Lung (tissue), 12 donors: ENCODE results near the gene BLOC1S1. TPM values are rescaled to one million over a fixed set of nuclear protein-coding genes. Genes with fewer than 3 reads are reported as not detected.

Experiments used
- ATAC-seq: fragments of 200-7000 bp; cut with Tn5 transposase; one replicate; pipeline ENCODE4 v1.9.1; 2020; ENCODE audit warnings: moderate number of reproducible peaks; ENCODE audit not compliant: insufficient read depth, low FRiP score
- DNase-seq, 3 donors: peaks; one replicate each; pipeline ENCODE4 v3.0.0-alpha.2; 2013 to 2017
- H3K27ac ChIP-seq, 2 donors: one replicate each; pipeline ENCODE4 v1.5.1; 2013; ENCODE audit warnings: mild to moderate bottlenecking in 2 of 2, moderate library complexity in 2 of 2, control low read depth in 1 of 2, inconsistent platforms in 1 of 2, low read depth in 1 of 2, low read length in 1 of 2
- H3K27me3 ChIP-seq, 3 donors: one replicate each; pipeline ENCODE4 v1.5.1; 2013; ENCODE audit warnings: low read length in 2 of 3; ENCODE audit not compliant: control insufficient read depth in 3 of 3, insufficient read depth in 3 of 3
- H3K36me3 ChIP-seq, 4 donors: one replicate each; pipeline ENCODE4 v1.5.1; 2013; ENCODE audit warnings: low read length in 4 of 4, mild to moderate bottlenecking in 1 of 4, moderate library complexity in 1 of 4; ENCODE audit not compliant: control insufficient read depth in 4 of 4, insufficient read depth in 4 of 4
- H3K4me1 ChIP-seq, 5 donors: one replicate each; pipeline ENCODE4 v1.5.1; 2013; ENCODE audit warnings: low read length in 5 of 5, mild to moderate bottlenecking in 2 of 5, moderate library complexity in 1 of 5; ENCODE audit not compliant: control insufficient read depth in 5 of 5, insufficient read depth in 5 of 5
- H3K4me3 ChIP-seq: one replicate; pipeline ENCODE4 v1.5.1; 2013; ENCODE audit warnings: mild to moderate bottlenecking, control low read depth, moderate library complexity
- H3K9ac ChIP-seq, 2 donors: one replicate each; pipeline ENCODE4 v1.5.1; 2013; ENCODE audit warnings: low read length in 2 of 2, control low read depth in 1 of 2; ENCODE audit not compliant: insufficient read depth in 1 of 2
- H3K9me3 ChIP-seq, 4 donors: one replicate each; pipeline ENCODE4 v1.5.1; 2013; ENCODE audit warnings: low read length in 3 of 4, mild to moderate bottlenecking in 1 of 4, moderate library complexity in 1 of 4; ENCODE audit not compliant: control insufficient read depth in 4 of 4, insufficient read depth in 3 of 4
- WGBS, 2 donors: extraction: QIAGEN DNeasy Blood & Tissue Kit; methylation state at CpG; one replicate each; pipeline ENCODE4 v1.1.7; 2013; 5-methylcytosine and 5-hydroxymethylcytosine counted together
- polyA plus RNA-seq, 2 donors: library from polyadenylated mRNA; stranded (reverse); fragments of 200-250 nt; gene quantifications; one replicate each; pipeline ENCODE4 v1.2.1, GENCODE V29; 2013
- total RNA-seq, 2 donors: library from RNA; depleted of rRNA in 1 of 2; stranded (reverse); fragments of >200 nt in 1 of 2; gene quantifications; one replicate each; pipeline ENCODE4 v1.2.1, GENCODE V29; 2014 to 2021
- TF ChIP-seq, protein P1 (sequence below): IDR thresholded peaks from 2 replicates; pipeline ENCODE4 v1.5.1; 2012; ENCODE audit warnings: mild to moderate bottlenecking; ENCODE audit errors: control extremely low read depth, extremely low read depth
- donor health status: control.
- donor health status: control.
- donor health status: Bipolar disorder and iron deficiency.
- donor health status: healthy.
- donor health status: DM: yes; HTN: yes; CAD: no.

BLOC1S1 gene
- total and polyA plus RNA-seq, 4 donors: 53.9 to 374 (median 242) TPM

DNA sequence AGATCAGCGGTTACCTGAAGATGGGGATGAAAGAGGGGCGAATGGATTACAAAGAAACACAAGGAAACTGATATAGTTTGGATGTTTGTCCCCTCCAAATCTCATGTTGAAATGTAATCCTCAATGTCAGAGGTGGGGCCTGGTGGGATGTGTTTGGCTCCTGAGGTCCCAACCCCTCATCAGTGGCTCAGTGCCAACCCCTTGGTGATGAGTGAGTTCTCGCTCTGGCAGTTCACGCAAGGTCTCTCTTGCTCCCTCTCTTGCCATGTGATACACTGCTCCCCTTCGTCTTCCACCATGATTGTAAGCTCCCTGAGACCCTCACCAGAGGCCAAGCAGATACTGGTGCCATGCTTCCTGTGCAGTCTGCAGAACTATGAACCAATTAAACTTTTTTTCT, 36.2 kb upstream of the BLOC1S1 start:
- WGBS, 2 donors: 92% methylated on average over 5 of the region's 5 CpGs
- Histone ChIP-seq H3K9ac (no peak overlapping the region), H3K9me3 (no peaks in the 10 kb centered on the region), H3K4me3 (no peak overlapping the region), H3K27me3 (peaks cover 0 to 4% (median 0%) of the 10 kb centered on the region in 3 donors), H3K4me1 (peaks cover 0 to 5% (median 0%) of the 10 kb centered on the region in 5 donors), H3K27ac (no peak overlapping the region), H3K36me3 (no peaks in the 10 kb centered on the region)
- DNase-seq (no peak), ATAC-seq (no peak)
- TF ChIP-seq, protein P1, sequence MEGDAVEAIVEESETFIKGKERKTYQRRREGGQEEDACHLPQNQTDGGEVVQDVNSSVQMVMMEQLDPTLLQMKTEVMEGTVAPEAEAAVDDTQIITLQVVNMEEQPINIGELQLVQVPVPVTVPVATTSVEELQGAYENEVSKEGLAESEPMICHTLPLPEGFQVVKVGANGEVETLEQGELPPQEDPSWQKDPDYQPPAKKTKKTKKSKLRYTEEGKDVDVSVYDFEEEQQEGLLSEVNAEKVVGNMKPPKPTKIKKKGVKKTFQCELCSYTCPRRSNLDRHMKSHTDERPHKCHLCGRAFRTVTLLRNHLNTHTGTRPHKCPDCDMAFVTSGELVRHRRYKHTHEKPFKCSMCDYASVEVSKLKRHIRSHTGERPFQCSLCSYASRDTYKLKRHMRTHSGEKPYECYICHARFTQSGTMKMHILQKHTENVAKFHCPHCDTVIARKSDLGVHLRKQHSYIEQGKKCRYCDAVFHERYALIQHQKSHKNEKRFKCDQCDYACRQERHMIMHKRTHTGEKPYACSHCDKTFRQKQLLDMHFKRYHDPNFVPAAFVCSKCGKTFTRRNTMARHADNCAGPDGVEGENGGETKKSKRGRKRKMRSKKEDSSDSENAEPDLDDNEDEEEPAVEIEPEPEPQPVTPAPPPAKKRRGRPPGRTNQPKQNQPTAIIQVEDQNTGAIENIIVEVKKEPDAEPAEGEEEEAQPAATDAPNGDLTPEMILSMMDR: no peak

DNA sequence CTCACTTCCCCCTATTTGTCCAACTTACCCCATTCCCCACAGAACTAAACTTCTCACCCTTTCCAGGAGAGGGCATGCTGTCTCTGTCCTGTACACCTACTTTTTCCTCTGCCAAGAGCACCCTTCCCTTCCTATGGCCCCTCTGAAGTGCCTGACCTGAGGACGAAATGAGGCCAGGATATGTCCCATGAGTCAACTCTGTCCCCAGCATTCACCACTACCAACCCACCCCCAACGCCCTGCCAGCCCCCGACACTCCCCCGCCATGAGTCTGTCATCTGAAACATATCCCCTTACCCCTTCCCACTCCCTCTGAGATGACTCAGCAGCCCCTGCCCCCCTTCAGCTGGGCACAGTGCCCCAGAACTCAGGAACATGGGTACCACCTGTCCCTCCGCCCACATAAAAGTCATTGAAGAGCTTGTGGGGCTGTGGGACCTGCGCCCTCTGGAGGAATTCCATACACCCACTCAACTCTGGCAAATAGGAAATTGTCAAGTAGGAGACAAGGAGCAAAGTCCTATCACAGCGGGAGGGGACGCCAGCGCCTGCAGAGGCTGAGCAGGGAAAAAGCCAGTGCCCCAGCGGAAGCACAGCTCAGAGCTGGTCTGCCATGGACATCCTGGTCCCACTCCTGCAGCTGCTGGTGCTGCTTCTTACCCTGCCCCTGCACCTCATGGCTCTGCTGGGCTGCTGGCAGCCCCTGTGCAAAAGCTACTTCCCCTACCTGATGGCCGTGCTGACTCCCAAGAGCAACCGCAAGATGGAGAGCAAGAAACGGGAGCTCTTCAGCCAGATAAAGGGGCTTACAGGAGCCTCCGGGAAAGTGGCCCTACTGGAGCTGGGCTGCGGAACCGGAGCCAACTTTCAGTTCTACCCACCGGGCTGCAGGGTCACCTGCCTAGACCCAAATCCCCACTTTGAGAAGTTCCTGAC, 34.4 kb upstream of the BLOC1S1 start:
- H3K4me1 ChIP-seq: peaks cover 0 to 5% (median 0%) of the 10 kb centered on the region in 5 donors
- peaks cover 0 to 4% (median 0%) of the 10 kb centered on the region in 3 donors for H3K27me3 ChIP-seq
- H3K9ac ChIP-seq: no peak overlapping the region
- H3K27ac ChIP-seq: peak overlapping the region; percentile 42 to 68
- peak; percentile 62 to 78 (median 65) for DNase-seq
- WGBS, 2 donors: 9 to 16% methylated on average over 17 of the region's 17 CpGs
- peak; percentile 73 for ATAC-seq
- no peaks in the 10 kb centered on the region for H3K9me3 ChIP-seq
- TF ChIP-seq, protein P1: no peak
- H3K4me3 ChIP-seq: no peak overlapping the region
- no peaks in the 10 kb centered on the region for H3K36me3 ChIP-seq

DNA sequence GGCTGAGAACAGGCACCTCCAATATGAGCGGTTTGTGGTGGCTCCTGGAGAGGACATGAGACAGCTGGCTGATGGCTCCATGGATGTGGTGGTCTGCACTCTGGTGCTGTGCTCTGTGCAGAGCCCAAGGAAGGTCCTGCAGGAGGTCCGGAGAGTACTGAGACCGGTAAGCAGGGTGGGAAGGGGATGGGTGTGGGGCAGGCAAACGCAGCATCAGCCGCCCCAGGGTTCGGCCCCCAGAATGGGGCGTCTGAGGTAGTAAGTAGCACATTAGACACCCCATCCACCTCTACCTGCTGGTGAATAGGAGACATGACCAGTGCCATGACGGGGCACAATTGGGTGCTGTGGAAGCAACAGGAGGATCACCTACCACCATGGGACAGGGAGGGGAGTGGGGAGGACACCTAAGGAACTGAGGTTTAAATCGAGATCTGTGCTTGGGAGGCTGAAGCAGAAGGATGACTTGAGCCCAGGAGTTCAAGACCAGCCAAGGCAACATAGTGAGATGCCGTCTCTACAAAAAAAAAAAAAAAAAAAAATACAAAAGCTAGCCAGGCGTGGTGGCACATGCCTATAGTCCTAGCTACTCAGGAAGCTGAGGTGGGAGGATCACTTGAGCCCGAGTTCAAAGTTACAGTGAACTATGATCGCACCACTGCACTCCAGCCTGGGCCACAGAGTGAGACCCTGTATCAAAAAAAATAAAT, 33.6 kb upstream of the BLOC1S1 start:
- 80 to 82% methylated on average over 13 of the region's 13 CpGs for WGBS, 2 donors
- H3K9ac ChIP-seq: no peak overlapping the region
- no peaks in the 10 kb centered on the region for H3K9me3 ChIP-seq
- H3K4me3 ChIP-seq: no peak overlapping the region
- no peaks in the 10 kb centered on the region for H3K36me3 ChIP-seq
- DNase-seq: no peak
- H3K4me1 ChIP-seq: peaks cover 0 to 5% (median 0%) of the 10 kb centered on the region in 5 donors
- no peak for ATAC-seq
- peaks cover 0 to 4% (median 0%) of the 10 kb centered on the region in 3 donors for H3K27me3 ChIP-seq
- TF ChIP-seq, protein P1: no peak
- H3K27ac ChIP-seq: peak overlapping the region in 1 of 2 donors; percentile 67
